ENCODE measurements around the gene FAM81A.

DNA sequence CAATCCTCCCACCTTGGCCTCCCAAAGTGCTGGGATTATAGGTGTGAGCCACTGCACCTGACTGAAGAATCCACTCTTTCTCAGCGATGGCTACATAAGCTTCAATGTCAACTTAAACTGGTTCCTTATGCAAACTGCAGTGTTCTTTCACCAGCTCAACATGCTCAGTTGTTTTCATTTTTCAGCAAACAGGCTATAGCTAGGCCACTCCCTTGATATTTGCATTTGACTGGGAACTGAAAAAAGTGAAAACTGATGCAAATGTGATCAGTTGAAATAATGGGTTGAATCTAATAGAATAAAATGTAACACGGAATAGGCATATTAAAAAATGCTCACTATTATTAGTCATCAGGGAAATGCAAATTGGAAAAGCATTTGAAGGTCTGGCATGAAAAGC is 99.4 kb downstream of the FAM81A start:
- TF ChIP-seq, protein P1, sequence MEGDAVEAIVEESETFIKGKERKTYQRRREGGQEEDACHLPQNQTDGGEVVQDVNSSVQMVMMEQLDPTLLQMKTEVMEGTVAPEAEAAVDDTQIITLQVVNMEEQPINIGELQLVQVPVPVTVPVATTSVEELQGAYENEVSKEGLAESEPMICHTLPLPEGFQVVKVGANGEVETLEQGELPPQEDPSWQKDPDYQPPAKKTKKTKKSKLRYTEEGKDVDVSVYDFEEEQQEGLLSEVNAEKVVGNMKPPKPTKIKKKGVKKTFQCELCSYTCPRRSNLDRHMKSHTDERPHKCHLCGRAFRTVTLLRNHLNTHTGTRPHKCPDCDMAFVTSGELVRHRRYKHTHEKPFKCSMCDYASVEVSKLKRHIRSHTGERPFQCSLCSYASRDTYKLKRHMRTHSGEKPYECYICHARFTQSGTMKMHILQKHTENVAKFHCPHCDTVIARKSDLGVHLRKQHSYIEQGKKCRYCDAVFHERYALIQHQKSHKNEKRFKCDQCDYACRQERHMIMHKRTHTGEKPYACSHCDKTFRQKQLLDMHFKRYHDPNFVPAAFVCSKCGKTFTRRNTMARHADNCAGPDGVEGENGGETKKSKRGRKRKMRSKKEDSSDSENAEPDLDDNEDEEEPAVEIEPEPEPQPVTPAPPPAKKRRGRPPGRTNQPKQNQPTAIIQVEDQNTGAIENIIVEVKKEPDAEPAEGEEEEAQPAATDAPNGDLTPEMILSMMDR (conservative IDR thresholded peaks at IDR 0.05), result no peak
- TF ChIP-seq ZFX (IDR thresholded peaks at IDR 0.05), result no peak
